ENCODE data around the gene SLFN11. TPM values are rescaled to one million over a fixed set of nuclear protein-coding genes. Genes with fewer than 3 reads are reported as not detected.
"Not testable (repeated sequence)": the region's sequence is repeated elsewhere in the genome, so short reads cannot be mapped to it uniquely, and the experiment has no call there.

SLFN11 gene
- total RNA-seq, 1 experiment from 2014 or later: 0.90 TPM

DNA sequence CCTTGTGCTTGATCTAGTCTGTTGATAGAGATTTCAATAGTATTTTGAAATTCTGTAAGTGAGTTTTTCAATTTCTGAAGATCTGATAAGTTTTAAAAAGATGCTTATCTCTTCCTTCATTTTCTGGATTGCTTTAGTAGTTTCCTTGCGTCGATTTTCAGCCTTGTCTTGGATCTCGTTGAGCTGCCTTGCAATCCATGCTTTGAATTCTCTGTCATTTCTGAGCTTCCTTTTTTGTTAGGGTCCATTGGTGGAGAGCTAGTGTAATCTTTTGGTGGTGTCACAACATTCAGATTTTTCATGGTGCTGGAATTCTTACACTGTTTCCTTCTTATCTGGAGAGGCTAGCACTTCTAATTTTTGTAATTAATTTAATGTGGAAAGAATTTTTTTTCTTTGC lies 61.1 kb downstream of the SLFN11 start:
- no peaks in the 10 kb centered on the region for H4K20me1 ChIP-seq (ENCODE audit: control insufficient read depth, insufficient read depth, insufficient read length)
- TF ChIP-seq, protein P1, sequence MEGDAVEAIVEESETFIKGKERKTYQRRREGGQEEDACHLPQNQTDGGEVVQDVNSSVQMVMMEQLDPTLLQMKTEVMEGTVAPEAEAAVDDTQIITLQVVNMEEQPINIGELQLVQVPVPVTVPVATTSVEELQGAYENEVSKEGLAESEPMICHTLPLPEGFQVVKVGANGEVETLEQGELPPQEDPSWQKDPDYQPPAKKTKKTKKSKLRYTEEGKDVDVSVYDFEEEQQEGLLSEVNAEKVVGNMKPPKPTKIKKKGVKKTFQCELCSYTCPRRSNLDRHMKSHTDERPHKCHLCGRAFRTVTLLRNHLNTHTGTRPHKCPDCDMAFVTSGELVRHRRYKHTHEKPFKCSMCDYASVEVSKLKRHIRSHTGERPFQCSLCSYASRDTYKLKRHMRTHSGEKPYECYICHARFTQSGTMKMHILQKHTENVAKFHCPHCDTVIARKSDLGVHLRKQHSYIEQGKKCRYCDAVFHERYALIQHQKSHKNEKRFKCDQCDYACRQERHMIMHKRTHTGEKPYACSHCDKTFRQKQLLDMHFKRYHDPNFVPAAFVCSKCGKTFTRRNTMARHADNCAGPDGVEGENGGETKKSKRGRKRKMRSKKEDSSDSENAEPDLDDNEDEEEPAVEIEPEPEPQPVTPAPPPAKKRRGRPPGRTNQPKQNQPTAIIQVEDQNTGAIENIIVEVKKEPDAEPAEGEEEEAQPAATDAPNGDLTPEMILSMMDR (conservative IDR thresholded peaks at IDR 0.05): no peak
- no peak overlapping the region for H4K5ac ChIP-seq (ENCODE audit: insufficient read length, low read depth, low read length)
- H3K27ac ChIP-seq (ENCODE audit: insufficient read length, low read depth, low read length): no peak overlapping the region
- H3K23me2 ChIP-seq (ENCODE audit: insufficient read length, low read depth, low read length, poor library complexity, severe bottlenecking): peaks cover 12% of the 10 kb centered on the region
- no peaks in the 10 kb centered on the region for H3K79me2 ChIP-seq (ENCODE audit: insufficient read depth, low read length)
- H4K91ac ChIP-seq (ENCODE audit: insufficient read length, low read depth, low read length): no peak overlapping the region
- H3K18ac ChIP-seq (ENCODE audit: insufficient read length, low read depth, low read length): no peak overlapping the region
- H3K14ac ChIP-seq (ENCODE audit: insufficient read depth, low read length): no peak overlapping the region
- no peak overlapping the region for H2BK5ac ChIP-seq (ENCODE audit: insufficient read length, low read length)
- no peak overlapping the region for H2AFZ ChIP-seq (ENCODE audit: low read length)
- H3K9ac ChIP-seq (ENCODE audit: extremely low read depth, insufficient read length, low read length): no peak overlapping the region
- no peak overlapping the region for H3K23ac ChIP-seq (ENCODE audit: insufficient read length, low read depth, low read length)
- H2BK20ac ChIP-seq (ENCODE audit: low read depth, low read length, poor library complexity, severe bottlenecking): no peak overlapping the region
- H3K4ac ChIP-seq (ENCODE audit: low read depth, low read length): no peak overlapping the region
- H2BK12ac ChIP-seq (ENCODE audit: insufficient read length, low read depth, low read length): no peak overlapping the region
- Mint-ChIP-seq H3K9me3 (peaks cover 0 to 4% of the 10 kb centered on the region in 2 experiments; a peak in 1 of 5 replicates), H3K27ac (no peak overlapping the region), H3K4me3 (no peak overlapping the region), H3K27me3 (ENCODE audit: low read depth) (peaks cover 18% of the 10 kb centered on the region), H3K4me1 (peaks cover 42 to 44% of the 10 kb centered on the region in 2 experiments), H3K36me3 (ENCODE audit: insufficient read depth in 1 of 3, low read depth in 3 of 3) (no peaks in the 10 kb centered on the region; a peak in 1 of 7 replicates)
- no peak overlapping the region for H3K56ac ChIP-seq (ENCODE audit: insufficient read length, low read depth, low read length)
- H3K27me3 ChIP-seq (ENCODE audit: insufficient read depth, low read length): peaks cover 10% of the 10 kb centered on the region; the same call in 1 of the 2 replicates
- no peak overlapping the region for H3K4me2 ChIP-seq (ENCODE audit: insufficient read depth, insufficient read length, low read length)
- H3K9me3 ChIP-seq (ENCODE audit: control insufficient read depth, low read depth, low read length): no peaks in the 10 kb centered on the region
- no peak overlapping the region for H2BK15ac ChIP-seq (ENCODE audit: low read depth, low read length)
- no peak overlapping the region for H2AK5ac ChIP-seq (ENCODE audit: insufficient read length, low read length)
- no peaks in the 10 kb centered on the region; the same call in 1 of the 2 replicates for H3K4me1 ChIP-seq (ENCODE audit: insufficient read depth, low read length)
- no peaks in the 10 kb centered on the region for H3K79me1 ChIP-seq (ENCODE audit: insufficient read depth, low read depth, low read length, poor library complexity, severe bottlenecking)
- H4K8ac ChIP-seq (replicated peaks; ENCODE audit: insufficient read length, low read depth, low read length): no peak overlapping the region
- no peak overlapping the region for H3T11ph ChIP-seq (ENCODE audit: low read length)
- no peak for DNase-seq
- H2BK120ac ChIP-seq (ENCODE audit: low read depth, low read length, poor library complexity, severe bottlenecking): no peak overlapping the region
- WGBS (ENCODE audit: extremely low coverage, insufficient read length, low lambda C conversion rate): no CpG with 5 or more reads among the region's 3 CpGs

- not testable (repeated sequence) for H2BK20ac ChIP-seq (ENCODE audit: low read depth, low read length, poor library complexity, severe bottlenecking); H2BK5ac ChIP-seq (ENCODE audit: insufficient read length, low read length); H3K27me3 ChIP-seq (ENCODE audit: insufficient read depth, low read length); H3K18ac ChIP-seq (ENCODE audit: insufficient read length, low read depth, low read length); H4K91ac ChIP-seq (ENCODE audit: insufficient read length, low read depth, low read length); H3K4ac ChIP-seq (ENCODE audit: low read depth, low read length); DNase-seq; H2AK5ac ChIP-seq (ENCODE audit: insufficient read length, low read length); H3K79me2 ChIP-seq (ENCODE audit: insufficient read depth, low read length); H3T11ph ChIP-seq (ENCODE audit: low read length); H3K14ac ChIP-seq (ENCODE audit: insufficient read depth, low read length); H3K4me1 ChIP-seq (ENCODE audit: insufficient read depth, low read length); H2AFZ ChIP-seq (ENCODE audit: low read length); H3K4me2 ChIP-seq (ENCODE audit: insufficient read depth, insufficient read length, low read length); H4K5ac ChIP-seq (ENCODE audit: insufficient read length, low read depth, low read length); H3K9me3 ChIP-seq (ENCODE audit: control insufficient read depth, low read depth, low read length); H2BK12ac ChIP-seq (ENCODE audit: insufficient read length, low read depth, low read length); H3K23ac ChIP-seq (ENCODE audit: insufficient read length, low read depth, low read length); H3K9me3 Mint-ChIP-seq; H3K79me1 ChIP-seq (ENCODE audit: insufficient read depth, low read depth, low read length, poor library complexity, severe bottlenecking); H3K36me3 Mint-ChIP-seq (ENCODE audit: insufficient read depth in 1 of 3, low read depth in 3 of 3); H2BK15ac ChIP-seq (ENCODE audit: low read depth, low read length); H2BK120ac ChIP-seq (ENCODE audit: low read depth, low read length, poor library complexity, severe bottlenecking); H3K27ac ChIP-seq (ENCODE audit: insufficient read length, low read depth, low read length); H3K56ac ChIP-seq (ENCODE audit: insufficient read length, low read depth, low read length); H3K9ac ChIP-seq (ENCODE audit: extremely low read depth, insufficient read length, low read length); H4K8ac ChIP-seq (replicated peaks; ENCODE audit: insufficient read length, low read depth, low read length); H4K20me1 ChIP-seq (ENCODE audit: control insufficient read depth, insufficient read depth, insufficient read length); H3K4me3 Mint-ChIP-seq; H3K27ac Mint-ChIP-seq
- H3K23me2 ChIP-seq (ENCODE audit: insufficient read length, low read depth, low read length, poor library complexity, severe bottlenecking): peaks cover 12% of the 10 kb centered on the region
- Mint-ChIP-seq H3K27me3 (ENCODE audit: low read depth) (peaks cover 19% of the 10 kb centered on the region), H3K4me1 (peaks cover 24 to 30% of the 10 kb centered on the region in 2 experiments)
- no CpG with 5 or more reads among the region's 3 CpGs for WGBS (ENCODE audit: extremely low coverage, insufficient read length, low lambda C conversion rate)
These were observed 64.1 kb downstream of the SLFN11 start for GRCh38 chr17:35309345-35309744.

Data from H9 (cell line).